HEK293T (cell line): ENCODE data around the gene TMTC1.

Experiments
- ELF4 ChIP-seq: fragments of 450-650 bp; IDR thresholded peaks from 2 replicates; pipeline ENCODE4 v1.6.1; 2017; ENCODE audit warnings: antibody characterized with exemption
- L3MBTL2 ChIP-seq: fragments of 450-650 bp; conservative IDR thresholded peaks from 2 replicates; pipeline ENCODE4 v1.6.1; 2016; ENCODE audit warnings: mild to moderate bottlenecking
- LEF1 ChIP-seq: fragments of 450-650 bp; IDR thresholded peaks from 2 replicates; pipeline ENCODE4 v1.6.1; 2017; ENCODE audit warnings: mild to moderate bottlenecking, borderline replicate concordance
- NFRKB ChIP-seq: fragments of 450-650 bp; IDR thresholded peaks from 2 replicates; pipeline ENCODE4 v1.6.1; 2016; ENCODE audit warnings: mild to moderate bottlenecking, moderate library complexity
- SP1 ChIP-seq: fragments of 450-650 bp; IDR thresholded peaks from 2 replicates; pipeline ENCODE4 v1.6.1; 2017
- TARDBP ChIP-seq: fragments of 450-650 bp; IDR thresholded peaks from 2 replicates; pipeline ENCODE4 v1.6.1; 2016
- ZNF384 ChIP-seq: fragments of 450-650 bp; IDR thresholded peaks from 2 replicates; pipeline ENCODE4 v1.6.1; 2016

GRCh38 chr12:29726741-29727348 is 56.9 kb downstream of the TMTC1 start:
- TF ChIP-seq SP1 (no peak), L3MBTL2 (no peak), ZNF384 (no peak), NFRKB (no peak), LEF1 (no peak), ELF4 (no peak), TARDBP (no peak)
